ENCODE results near the gene OR2W3. TPM values are rescaled to one million over a fixed set of nuclear protein-coding genes. Genes with fewer than 3 reads are reported as not detected.

The OR2W3 gene
- total and polyA plus RNA-seq, 8 donors: 0.24 to 2.1 (median 0.46) TPM; not detected in 1

GRCh38 chr1:247905181-247905580, 9.8 kb downstream of the OR2W3 start:
- no peaks in the 10 kb centered on the region for H3K9me3 ChIP-seq
- no peaks in the 10 kb centered on the region for H3K36me3 ChIP-seq
- H3K27me3 ChIP-seq: no peaks in the 10 kb centered on the region
- intact Hi-C loops (cut with DNase I): no loop called here
- no peak overlapping the region for H3K27ac ChIP-seq
- no peak for ATAC-seq
- DNase-seq: no peak
- TF ChIP-seq, protein P1, sequence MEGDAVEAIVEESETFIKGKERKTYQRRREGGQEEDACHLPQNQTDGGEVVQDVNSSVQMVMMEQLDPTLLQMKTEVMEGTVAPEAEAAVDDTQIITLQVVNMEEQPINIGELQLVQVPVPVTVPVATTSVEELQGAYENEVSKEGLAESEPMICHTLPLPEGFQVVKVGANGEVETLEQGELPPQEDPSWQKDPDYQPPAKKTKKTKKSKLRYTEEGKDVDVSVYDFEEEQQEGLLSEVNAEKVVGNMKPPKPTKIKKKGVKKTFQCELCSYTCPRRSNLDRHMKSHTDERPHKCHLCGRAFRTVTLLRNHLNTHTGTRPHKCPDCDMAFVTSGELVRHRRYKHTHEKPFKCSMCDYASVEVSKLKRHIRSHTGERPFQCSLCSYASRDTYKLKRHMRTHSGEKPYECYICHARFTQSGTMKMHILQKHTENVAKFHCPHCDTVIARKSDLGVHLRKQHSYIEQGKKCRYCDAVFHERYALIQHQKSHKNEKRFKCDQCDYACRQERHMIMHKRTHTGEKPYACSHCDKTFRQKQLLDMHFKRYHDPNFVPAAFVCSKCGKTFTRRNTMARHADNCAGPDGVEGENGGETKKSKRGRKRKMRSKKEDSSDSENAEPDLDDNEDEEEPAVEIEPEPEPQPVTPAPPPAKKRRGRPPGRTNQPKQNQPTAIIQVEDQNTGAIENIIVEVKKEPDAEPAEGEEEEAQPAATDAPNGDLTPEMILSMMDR (IDR thresholded peaks at IDR 0.05): no peak
- H3K4me1 ChIP-seq: no peaks in the 10 kb centered on the region
- no peak overlapping the region for H3K4me3 ChIP-seq

- TF ChIP-seq, protein P1 (IDR thresholded peaks at IDR 0.05): no peak
- H3K36me3 ChIP-seq: no peaks in the 10 kb centered on the region
- no peaks in the 10 kb centered on the region for H3K9me3 ChIP-seq
- H3K4me1 ChIP-seq: no peaks in the 10 kb centered on the region
- H3K27ac ChIP-seq: peak overlapping the region in 1 of 2 donors; percentile 18
- no peaks in the 10 kb centered on the region for H3K27me3 ChIP-seq
- ATAC-seq (no peak), DNase-seq (no peak)
- H3K4me3 ChIP-seq: peak overlapping the region in 1 of 2 donors; percentile 40
- intact Hi-C loops (cut with DNase I): no loop called here
Measured at GRCh38 chr1:247905910-247906503, 10.6 kb downstream of the OR2W3 start.

DNA sequence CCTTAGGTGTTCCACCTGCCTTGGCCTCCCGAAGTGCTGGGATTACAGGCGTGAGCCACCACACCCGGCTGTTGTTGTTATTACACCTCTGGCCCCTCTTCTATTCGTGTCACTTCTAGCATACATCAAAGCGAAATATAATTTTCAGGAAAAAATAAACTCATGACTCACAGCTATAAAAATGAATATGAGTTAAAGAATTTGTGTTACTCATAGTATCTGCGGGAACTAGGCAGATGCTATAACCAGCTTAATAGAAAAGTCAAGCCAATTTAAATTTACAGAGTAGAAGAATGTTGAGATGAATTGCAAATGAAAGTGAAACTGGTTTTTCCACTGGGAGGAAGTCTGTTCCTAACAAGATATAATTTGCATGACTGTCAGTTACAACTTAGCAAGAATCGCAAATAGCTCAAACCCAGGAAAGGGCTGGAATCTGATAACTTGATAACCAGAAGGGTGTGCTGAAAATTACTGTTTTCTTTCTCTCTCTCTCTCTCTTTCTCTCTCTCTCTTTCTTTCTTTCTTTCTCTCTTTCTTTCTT, 11.2 kb downstream of the OR2W3 start:
- H3K4me3 ChIP-seq: peak overlapping the region in 1 of 2 donors; percentile 40
- H3K9me3 ChIP-seq: no peaks in the 10 kb centered on the region
- TF ChIP-seq, protein P1 (IDR thresholded peaks at IDR 0.05): no peak
- H3K36me3 ChIP-seq: no peaks in the 10 kb centered on the region
- intact Hi-C loops (cut with DNase I): no loop called here
- peak overlapping the region in 1 of 2 donors; percentile 18 for H3K27ac ChIP-seq
- no peaks in the 10 kb centered on the region for H3K4me1 ChIP-seq
- no peaks in the 10 kb centered on the region for H3K27me3 ChIP-seq
- ATAC-seq (peak; percentile 47), DNase-seq (no peak)

- no peaks in the 10 kb centered on the region for H3K27me3 ChIP-seq
- H3K4me1 ChIP-seq: no peaks in the 10 kb centered on the region
- TF ChIP-seq, protein P1 (IDR thresholded peaks at IDR 0.05): no peak
- no peaks in the 10 kb centered on the region for H3K36me3 ChIP-seq
- intact Hi-C loops (cut with DNase I): no loop called here
- ATAC-seq (no peak), DNase-seq (no peak)
- no peaks in the 10 kb centered on the region for H3K9me3 ChIP-seq
- no peak overlapping the region for H3K27ac ChIP-seq
- H3K4me3 ChIP-seq: no peak overlapping the region
Measured at GRCh38 chr1:247908766-247909165, 13.4 kb downstream of the OR2W3 start.

DNA sequence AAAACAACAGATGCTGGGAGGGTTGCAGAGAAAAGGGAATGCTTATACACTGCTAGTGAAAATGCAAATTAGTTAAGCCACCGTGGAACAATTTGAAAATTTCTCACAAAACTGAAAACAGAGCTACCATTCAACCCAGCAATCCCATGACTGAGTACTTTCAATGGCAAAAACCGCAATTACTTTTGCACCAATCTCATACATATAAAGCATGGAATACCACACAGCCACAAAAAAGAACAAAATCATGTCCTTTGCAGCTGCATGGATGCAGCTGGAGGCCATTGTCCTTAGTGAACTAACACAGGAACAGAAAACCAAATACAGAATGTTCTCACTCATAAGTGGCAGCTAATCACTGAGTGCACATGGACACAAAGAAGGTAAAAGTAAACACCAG, 18.4 kb downstream of the OR2W3 start:
- no peak for ATAC-seq
- no peaks in the 10 kb centered on the region for H3K36me3 ChIP-seq
- no peaks in the 10 kb centered on the region for H3K9me3 ChIP-seq
- no peak overlapping the region for H3K4me3 ChIP-seq
- no peaks in the 10 kb centered on the region for H3K4me1 ChIP-seq
- TF ChIP-seq, protein P1 (IDR thresholded peaks at IDR 0.05): no peak
- no peak for DNase-seq
- no peaks in the 10 kb centered on the region for H3K27me3 ChIP-seq
- intact Hi-C loops (cut with DNase I): no loop called here
- H3K27ac ChIP-seq: no peak overlapping the region
